ENCODE measurements around the gene SLC9A1.
"Not testable (repeated sequence)": the region's sequence is repeated elsewhere in the genome, so short reads cannot be mapped to it uniquely, and the experiment has no call there.

SLC9A1 gene

DNA sequence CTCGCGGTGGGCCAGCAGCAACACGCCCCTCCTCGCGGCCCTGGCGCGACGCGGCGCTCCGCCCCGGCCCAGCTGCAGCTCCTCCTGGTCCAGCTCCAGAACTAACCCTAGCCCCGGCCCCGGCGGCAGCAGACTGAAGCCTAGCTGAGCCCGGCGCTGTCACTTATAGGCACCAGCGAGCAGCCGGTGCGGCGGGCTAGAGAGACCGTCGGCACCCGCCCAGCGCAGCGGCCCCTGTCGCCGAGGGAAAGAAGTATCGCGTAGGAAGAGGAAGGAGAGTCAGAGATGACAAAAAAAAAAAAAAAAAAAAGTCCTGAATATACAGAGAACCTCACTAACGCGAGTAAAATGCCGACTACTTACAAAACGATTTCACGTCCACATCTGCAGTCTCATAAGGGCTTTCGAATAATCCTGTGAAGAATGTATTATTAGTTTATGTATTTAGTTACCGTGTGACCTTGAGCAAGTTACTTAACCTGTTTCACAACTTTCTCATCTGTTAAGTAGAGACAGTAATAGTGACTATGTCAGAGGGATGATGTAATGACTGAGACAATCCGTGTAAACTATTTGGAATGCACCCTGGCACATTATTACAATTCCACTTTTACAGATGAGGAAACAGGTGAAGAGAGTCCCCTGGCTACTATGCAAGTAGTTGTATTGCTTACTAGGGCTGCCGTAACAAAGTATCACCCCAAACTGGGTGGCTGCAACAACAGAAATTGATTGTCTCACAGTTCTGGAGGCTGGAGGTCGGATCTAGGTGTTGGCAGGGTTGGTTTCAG, at the start of gene SLC9A1:
SLC9A1 (minus strand) TSS at position 135 of the 791 bp plus-strand sequence. CDS start 791 bp downstream, outside the sequence.
- peak; percentile 88 for DNase-seq (ENCODE audit: low spot score)

DNA sequence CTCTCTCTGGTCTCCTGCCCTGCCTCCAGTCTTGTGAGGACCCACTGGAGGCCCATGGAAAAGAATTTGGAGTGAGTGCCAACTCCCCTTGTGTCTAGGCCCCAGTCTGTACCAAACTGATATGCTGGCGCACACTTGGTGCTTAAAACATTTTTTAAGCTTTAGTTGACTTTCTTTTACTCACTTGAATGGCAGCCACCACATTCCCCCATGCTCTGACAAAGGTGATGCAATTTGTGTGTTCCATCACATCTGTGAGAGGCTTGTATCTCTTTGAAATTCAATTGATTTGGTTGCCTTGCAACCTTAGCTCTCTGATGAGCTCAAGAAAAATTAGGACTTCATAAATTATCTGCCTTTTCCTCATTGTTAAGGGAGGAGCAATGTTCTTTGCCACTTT, 49.0 kb upstream of the SLC9A1 start:
- no peak for DNase-seq (ENCODE audit: low spot score)

DNA sequence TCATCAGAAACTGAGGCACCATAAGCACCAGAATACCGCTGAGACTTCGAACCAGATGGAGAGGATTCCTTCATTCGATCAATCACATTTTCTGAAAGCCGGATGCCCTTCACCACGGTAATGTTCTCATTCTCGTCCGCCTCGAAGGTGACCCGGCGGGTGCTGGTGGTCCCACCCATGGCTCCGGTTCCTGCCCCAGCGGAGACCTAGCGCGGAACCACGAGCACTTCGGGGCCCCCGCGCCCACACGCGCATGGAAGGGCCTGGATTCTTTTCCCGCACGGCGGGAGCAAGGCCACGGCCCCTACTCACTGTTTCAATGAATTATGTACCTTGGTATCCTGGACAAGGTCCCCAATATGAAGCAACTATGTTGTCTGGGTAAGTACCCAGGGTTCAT, 46.4 kb upstream of the SLC9A1 start:
- no peak for DNase-seq (ENCODE audit: low spot score)

DNA sequence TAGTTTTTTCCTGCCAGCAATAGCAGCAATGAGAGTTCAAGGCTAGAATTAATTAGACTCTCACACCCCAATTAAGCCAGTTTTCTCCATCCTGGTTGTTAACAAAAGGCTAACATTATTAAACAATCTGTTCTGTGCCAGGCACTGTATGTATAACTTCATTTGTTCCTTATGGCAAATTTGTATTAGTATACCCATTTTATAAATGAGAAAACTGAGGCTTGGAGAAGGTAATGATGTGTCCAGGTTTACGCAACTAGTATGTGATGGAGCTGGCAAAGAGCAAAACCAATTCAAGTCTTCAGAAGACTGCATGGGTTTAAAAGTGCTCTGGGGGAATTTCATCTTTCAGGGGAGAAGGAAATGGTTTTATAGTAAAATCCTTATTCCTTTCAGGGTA, 38.3 kb upstream of the SLC9A1 start:
- no peak for DNase-seq (ENCODE audit: low spot score)

- no peak for DNase-seq (ENCODE audit: low spot score)
Measured at GRCh38 chr1:27192039-27192529, 37.2 kb upstream of the SLC9A1 start.

- not testable (repeated sequence) for DNase-seq (ENCODE audit: low spot score)
Measured at GRCh38 chr1:27184665-27185064, 29.7 kb upstream of the SLC9A1 start.

DNA sequence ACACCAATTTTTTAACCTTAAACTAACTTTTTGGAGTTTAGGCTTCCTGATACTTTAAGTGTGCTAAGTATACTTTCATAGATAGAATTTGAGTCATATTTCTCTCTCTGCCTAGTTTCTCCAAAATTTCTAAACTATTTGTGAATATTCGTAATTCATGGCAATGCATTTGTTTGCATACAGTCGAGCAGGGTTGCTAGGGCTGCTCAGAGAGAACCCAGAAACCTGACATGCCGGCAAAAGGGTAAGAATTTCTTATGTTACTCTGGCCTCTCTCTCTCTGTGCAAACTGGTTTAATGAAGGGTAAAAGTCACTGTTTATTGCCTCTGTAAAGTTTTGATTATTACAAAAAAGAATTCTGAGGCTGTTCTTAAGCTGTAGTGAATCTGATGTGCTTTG, 25.1 kb upstream of the SLC9A1 start:
- DNase-seq (ENCODE audit: low spot score) = no peak

GRCh38 chr1:27179379-27179778, 24.5 kb upstream of the SLC9A1 start:
- no peak for DNase-seq (ENCODE audit: low spot score)

GRCh38 chr1:27176954-27177353, 22.0 kb upstream of the SLC9A1 start:
- no peak for DNase-seq (ENCODE audit: low spot score)

DNA sequence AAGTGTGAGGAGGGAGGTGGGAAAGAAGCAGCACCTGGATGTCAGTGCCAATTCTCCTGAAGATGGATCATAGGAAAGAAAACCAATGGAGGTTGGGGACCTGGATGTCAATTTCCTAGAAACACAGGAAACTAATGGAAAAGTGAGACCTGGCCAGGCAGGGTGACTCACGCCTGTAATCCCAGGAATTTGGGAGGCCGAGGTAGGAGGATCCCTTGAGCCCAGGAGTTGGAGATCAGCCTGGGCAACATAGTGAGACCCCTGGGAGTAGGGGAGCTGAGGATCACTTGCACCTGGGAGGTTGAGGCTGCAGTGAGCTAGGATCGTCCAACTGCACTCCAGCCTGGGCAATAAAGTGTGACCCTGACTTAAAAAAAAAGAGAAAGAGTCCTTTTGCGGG, 21.4 kb upstream of the SLC9A1 start:
- no peak for DNase-seq (ENCODE audit: low spot score)

GRCh38 chr1:27172992-27173391, 18.1 kb upstream of the SLC9A1 start:
- DNase-seq (ENCODE audit: low spot score) = not testable (repeated sequence)

- DNase-seq (ENCODE audit: low spot score) = no peak
Measured at GRCh38 chr1:27166929-27167328, 12.0 kb upstream of the SLC9A1 start.

- DNase-seq (ENCODE audit: low spot score) = no peak
Measured at GRCh38 chr1:27166351-27166802, 11.5 kb upstream of the SLC9A1 start.

DNA sequence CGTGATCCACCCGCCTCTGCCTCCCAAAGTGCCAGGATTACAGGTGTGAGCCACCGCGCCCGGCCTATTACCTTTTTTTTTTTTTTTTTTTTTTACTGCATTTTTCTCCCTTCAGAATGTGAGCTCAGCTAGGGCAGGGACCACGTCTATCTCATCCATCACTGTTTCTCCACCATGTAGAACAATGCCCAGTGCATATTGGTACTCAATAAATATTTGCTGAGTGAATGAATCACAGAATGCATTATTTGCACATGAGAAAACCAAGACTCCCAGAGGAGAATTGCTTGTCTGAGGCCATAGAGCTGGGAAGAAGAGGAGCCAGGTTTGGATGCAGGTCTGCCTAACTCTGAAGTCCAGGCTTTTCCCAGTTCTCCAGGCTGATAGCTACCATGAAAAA, 8.2 kb upstream of the SLC9A1 start:
- no peak for DNase-seq (ENCODE audit: low spot score)

DNA sequence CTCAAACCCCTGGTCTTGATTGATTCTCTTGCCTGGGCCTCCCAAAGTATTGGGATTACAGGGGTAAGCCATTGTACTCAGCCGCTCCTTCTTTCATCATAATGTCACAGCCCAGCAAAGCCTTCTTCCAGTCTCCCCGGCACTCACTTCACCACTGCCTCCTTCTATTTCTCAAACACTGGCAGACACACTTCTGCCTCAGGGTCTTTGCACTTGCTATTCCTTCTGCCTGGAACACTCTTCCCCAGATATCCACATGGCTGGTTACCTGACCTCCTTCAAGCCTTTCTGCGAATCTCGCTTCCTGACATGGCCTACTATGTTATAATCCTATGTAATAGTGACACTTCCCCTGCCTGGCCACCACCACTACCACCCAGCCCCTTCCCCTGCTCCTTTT, 7.2 kb upstream of the SLC9A1 start:
- DNase-seq (ENCODE audit: low spot score) = no peak

DNA sequence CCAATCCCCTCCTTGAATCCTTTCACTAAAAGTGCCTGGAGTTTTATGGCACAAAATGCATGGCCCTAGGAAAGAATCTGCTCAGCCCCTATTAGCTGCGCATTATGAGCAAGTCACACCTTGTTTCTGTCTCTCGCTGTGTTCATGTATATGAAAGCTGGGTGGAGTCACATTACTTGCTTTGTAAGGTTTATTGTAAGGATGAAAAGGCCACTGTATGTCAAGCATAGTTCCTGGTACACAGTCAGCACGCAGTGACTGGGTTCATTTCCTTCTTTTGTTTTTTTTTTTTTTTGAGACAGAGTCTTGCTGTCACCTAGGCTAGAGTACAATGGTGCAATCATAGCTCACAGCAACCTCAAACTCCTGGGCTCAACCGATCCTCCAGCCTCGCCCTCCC, 6.7 kb upstream of the SLC9A1 start:
- no peak for DNase-seq (ENCODE audit: low spot score)

DNA sequence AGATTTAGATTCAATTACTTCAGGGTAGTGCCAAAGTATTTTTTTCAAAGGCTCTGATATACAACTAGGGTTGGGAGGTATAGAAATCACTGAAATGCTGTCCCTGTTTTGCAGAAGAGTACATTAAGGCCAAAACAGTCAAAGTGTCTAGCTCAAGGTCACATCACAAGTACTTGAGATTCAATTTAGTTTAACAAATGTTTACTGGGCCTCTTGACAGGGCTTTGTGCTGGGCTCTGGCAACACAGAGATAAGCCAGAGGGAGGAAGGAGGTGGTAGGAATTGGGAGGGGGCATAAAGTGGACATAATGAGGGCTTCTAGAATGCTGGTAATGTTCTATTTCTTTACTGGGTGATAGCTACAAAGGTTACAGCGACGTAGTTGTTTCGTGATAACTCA, 2.3 kb upstream of the SLC9A1 start:
- DNase-seq (ENCODE audit: low spot score) = no peak

GRCh38 chr1:27154469-27154990, 395 bp downstream of the SLC9A1 start:
- no peak for DNase-seq (ENCODE audit: low spot score)

DNA sequence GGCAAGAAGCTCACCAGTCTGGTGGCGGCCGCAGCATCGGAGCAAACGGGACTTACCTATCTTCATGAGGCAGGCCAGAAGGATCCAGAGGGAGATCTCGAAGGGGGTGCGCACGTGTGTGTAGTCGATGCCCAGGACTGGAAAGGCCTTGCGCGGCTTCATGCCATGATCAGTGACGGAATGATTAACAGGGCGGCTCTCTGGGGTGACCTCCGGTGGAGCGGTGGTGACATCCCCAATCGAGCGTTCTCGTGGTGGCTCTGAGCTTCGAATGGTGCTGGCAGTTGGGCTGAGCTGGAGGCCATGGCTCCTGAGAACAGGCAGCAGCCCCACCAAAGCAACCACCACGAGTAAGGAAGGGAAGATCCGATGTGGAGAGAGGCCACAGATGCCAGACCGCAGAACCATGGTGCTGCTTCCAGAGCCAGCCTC, 982 bp downstream of the SLC9A1 start:
- DNase-seq (ENCODE audit: low spot score) = peak; percentile 13

GRCh38 chr1:27153549-27153886, 1.4 kb downstream of the SLC9A1 start:
- no peak for DNase-seq (ENCODE audit: low spot score)

GRCh38 chr1:27152829-27153548, 1.9 kb downstream of the SLC9A1 start:
- DNase-seq (ENCODE audit: low spot score) = no peak

DNA sequence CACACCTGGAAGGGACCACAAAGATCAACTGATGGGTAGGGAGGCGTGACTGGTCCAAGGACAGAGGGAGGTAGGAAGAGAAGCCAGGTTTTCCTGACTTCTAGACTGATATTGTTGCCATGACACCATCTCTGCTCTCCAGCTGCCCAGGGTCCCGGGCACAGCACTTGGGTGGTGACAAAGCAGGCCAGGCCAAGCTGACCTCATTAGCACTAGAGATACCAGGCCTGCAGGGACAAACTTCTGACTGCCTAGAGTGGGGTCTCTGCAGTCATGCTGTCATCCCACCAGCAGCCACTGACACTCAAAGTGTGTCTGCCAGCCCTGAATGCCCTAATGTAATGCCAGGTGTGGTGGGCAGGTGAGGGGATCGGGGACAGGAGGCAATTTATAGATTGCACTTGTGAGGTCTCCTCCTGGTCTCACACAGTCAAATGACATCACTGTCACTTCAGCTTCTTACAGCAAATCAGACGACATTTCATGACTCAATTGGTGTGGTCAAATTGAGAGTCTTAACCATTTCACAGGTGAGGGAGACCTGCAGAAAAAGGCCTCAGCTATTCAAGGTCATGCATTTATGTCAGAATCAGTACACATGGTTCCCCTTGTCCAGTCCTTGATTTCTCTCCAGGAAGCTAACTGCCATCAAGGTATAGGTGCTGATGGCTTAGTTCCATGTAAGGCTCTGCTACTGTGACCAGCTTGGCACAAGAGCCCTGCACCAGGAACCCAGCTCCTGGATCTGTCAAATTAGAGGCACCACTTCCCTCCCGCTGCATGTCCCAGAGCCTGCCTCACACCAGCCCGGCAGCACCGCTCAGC, 2.7 kb downstream of the SLC9A1 start:
- DNase-seq (ENCODE audit: low spot score) = no peak
